RCC 7860 (cell line): Measurements from ENCODE around the gene SBF2.
"Not testable (repeated sequence)": the region's sequence is repeated elsewhere in the genome, so short reads cannot be mapped to it uniquely, and the experiment has no call there.

Experiments
- DNase-seq: peaks from one replicate; pipeline ENCODE4 v3.0.0-alpha.2; 2015; ENCODE audit warnings: low spot score
- FAIRE-seq: peaks from 2 replicates; lab custom pipeline; 2012; peaks lifted over from hg19 to GRCh38; lab: Jason Lieb, UNC

SBF2 gene

GRCh38 chr11:10208131-10208575, 85.9 kb downstream of the SBF2 start:
- DNase-seq (peak; percentile 55), FAIRE-seq (peak; percentile 78)

- FAIRE-seq = no peak
- DNase-seq = no peak
Observed at GRCh38 chr11:10205928-10206327, 88.1 kb downstream of the SBF2 start.

- FAIRE-seq = no peak
Observed at GRCh38 chr11:10204021-10204420, 90.0 kb downstream of the SBF2 start.

GRCh38 chr11:10201343-10201742, 92.7 kb downstream of the SBF2 start:
- FAIRE-seq = no peak
- DNase-seq = no peak

More at GRCh38 chr11:10204021-10204420, 90.0 kb downstream of the SBF2 start:
- DNase-seq = no peak

- DNase-seq = no peak
Observed at GRCh38 chr11:10197091-10197490, 96.9 kb downstream of the SBF2 start.

GRCh38 chr11:10192036-10192435, 102.0 kb downstream of the SBF2 start:
- FAIRE-seq = no peak
- DNase-seq = no peak

More at GRCh38 chr11:10197091-10197490, 96.9 kb downstream of the SBF2 start:
- FAIRE-seq = no peak

GRCh38 chr11:10181811-10182210, 112.2 kb downstream of the SBF2 start:
- FAIRE-seq (peak; percentile 67), DNase-seq (peak; percentile 47)

GRCh38 chr11:10164621-10165020, 129.4 kb downstream of the SBF2 start:
- DNase-seq (no peak), FAIRE-seq (no peak)

- FAIRE-seq = no peak
- DNase-seq = no peak
Observed at GRCh38 chr11:10162222-10162621, 131.8 kb downstream of the SBF2 start.

- FAIRE-seq = no peak
- no peak for DNase-seq
Observed at GRCh38 chr11:10160350-10160749, 133.7 kb downstream of the SBF2 start.

- no peak for DNase-seq
Observed at GRCh38 chr11:10158461-10158860, 135.6 kb downstream of the SBF2 start.

GRCh38 chr11:10155793-10156490, 138.1 kb downstream of the SBF2 start:
- DNase-seq (no peak), FAIRE-seq (no peak)

More at GRCh38 chr11:10158461-10158860, 135.6 kb downstream of the SBF2 start:
- no peak for FAIRE-seq

- DNase-seq = no peak
- FAIRE-seq = no peak
Observed at GRCh38 chr11:10150800-10151199, 143.2 kb downstream of the SBF2 start.

GRCh38 chr11:10149553-10149952, 144.5 kb downstream of the SBF2 start:
- FAIRE-seq (no peak), DNase-seq (no peak)

- DNase-seq (no peak), FAIRE-seq (no peak)
Observed at GRCh38 chr11:10147195-10147594, 146.8 kb downstream of the SBF2 start.

- FAIRE-seq (no peak), DNase-seq (no peak)
Observed at GRCh38 chr11:10144954-10145353, 149.1 kb downstream of the SBF2 start.

- FAIRE-seq (no peak), DNase-seq (no peak)
Observed at GRCh38 chr11:10139656-10140055, 154.4 kb downstream of the SBF2 start.

GRCh38 chr11:10139143-10139542, 154.9 kb downstream of the SBF2 start:
- FAIRE-seq (no peak), DNase-seq (no peak)

GRCh38 chr11:10134975-10135481, 159.0 kb downstream of the SBF2 start:
- DNase-seq (no peak), FAIRE-seq (no peak)

GRCh38 chr11:10134226-10134625, 159.8 kb downstream of the SBF2 start:
- not testable (repeated sequence) for DNase-seq, FAIRE-seq

GRCh38 chr11:10133251-10133650, 160.8 kb downstream of the SBF2 start:
- not testable (repeated sequence) for DNase-seq, FAIRE-seq

GRCh38 chr11:10130875-10131274, 163.1 kb downstream of the SBF2 start:
- FAIRE-seq (no peak), DNase-seq (no peak)
